ENCODE data around the gene BACH2.

- TF ChIP-seq POLR2A (IDR thresholded peaks at IDR 0.05) (no peak), CTCF (IDR thresholded peaks at IDR 0.05) (no peak), POLR2AphosphoS5 (IDR thresholded peaks at IDR 0.05; ENCODE audit: insufficient read depth in 1 of 2, low read depth in 1 of 2) (no peak)
Observed at GRCh38 chr6:90231308-90231707, 65.3 kb downstream of the BACH2 start.
